ENCODE measurements around the gene EMSY.

The EMSY gene

DNA sequence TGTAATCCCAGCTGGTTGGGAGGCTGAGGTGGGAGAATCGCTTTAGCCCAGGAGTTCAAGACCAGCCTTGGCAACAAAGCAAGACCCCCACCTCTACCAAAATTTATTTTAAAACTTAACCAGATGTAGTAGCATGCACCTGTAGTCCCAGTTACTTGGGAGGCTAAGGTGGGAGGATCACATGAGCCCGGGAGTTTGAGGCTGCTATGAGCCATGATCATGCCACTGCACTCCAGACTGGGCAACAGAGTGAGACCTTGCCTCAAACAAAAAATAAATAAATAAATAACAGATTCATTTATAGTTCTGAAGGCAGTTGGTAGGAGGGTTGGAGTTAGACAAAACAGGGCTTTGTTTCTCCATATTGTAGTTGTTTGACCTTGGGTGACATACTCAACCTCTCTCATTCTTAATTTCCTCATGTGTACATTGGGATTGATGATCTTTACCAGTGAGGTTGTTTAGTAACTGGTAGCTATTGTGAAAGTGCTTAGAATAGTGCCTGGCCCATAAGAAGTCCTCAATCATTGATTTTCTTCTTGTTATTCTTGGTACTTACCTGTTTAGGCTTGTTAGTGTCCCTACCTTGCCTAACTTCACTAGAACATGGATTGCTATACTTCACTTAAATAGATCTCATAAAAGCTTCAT lies 79.1 kb downstream of the EMSY start:
- DNase-seq = no peak

- no peak for DNase-seq
Measured at GRCh38 chr11:76524461-76524860, 79.6 kb downstream of the EMSY start.

DNA sequence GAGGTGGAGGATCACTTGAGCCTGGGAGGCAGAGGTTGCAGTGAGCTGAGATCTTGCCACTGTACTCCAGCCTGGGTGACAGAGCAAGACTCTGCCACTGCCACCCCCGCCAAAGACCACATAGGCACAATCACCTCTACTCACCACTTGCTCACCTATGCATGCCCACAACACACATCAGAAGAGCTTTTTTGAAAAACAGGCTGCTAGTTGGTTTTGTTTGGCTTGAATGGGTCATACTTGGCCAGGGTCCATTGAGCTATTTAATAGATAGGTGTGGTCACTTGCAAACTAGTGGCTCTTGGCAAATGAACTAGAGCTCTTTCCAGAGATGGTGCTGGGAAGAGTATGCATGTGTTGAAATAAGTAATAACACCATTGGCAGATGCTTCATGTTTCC lies 80.1 kb downstream of the EMSY start:
- DNase-seq = no peak

- no peak for DNase-seq
Measured at GRCh38 chr11:76526878-76527277, 82.1 kb downstream of the EMSY start.

DNA sequence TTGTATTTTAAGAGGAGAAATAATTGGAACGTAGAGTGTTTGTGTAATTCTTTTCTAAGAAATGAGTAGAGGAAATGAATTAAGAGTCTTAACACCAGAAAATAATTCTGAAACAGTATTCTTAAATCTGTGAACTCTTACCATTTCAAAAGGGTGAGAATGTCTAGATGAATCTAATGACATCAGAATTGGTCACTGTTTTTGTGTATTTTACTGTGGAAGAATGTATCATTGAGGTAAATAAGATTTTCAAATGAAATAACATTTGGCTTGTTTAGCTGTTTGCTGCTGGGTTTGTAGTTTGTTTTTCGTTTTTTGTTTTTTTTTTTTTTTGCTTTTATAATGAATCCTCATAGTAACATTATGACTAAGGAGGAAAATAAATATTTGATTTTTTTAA lies 97.6 kb downstream of the EMSY start:
- no peak for DNase-seq

DNA sequence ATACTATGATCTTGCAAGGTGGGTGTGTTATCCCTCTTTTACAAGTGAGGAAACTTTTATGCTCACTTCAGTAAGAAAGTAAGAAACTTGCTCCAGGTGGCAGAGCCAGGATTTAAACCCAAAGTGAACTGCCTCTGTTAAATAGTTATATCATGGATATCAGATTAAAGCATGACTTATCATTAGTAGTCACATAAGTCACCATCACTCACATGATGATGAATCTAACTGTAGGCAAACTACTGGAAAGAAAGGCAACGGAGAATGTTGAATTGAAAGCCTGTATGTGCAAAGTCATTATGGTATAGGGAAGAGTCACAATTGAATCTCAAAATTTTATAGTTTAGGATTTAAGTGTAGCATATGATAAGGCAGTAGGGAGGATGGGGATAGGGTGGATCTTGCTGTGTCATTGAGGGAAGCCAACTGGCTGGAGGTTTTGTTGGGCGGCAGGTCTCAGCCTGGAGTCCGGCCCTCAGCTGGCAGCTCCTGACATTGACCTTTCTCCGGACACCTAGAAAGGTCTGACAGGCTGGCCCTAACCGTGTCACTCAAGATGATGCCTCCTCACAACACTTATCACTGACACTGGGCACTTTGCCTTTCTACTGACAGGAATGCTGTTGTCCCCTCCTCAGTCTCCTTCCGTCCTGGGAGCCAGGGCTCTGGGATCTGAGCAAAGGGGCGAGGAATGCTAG lies 98.3 kb downstream of the EMSY start:
- DNase-seq = no peak

DNA sequence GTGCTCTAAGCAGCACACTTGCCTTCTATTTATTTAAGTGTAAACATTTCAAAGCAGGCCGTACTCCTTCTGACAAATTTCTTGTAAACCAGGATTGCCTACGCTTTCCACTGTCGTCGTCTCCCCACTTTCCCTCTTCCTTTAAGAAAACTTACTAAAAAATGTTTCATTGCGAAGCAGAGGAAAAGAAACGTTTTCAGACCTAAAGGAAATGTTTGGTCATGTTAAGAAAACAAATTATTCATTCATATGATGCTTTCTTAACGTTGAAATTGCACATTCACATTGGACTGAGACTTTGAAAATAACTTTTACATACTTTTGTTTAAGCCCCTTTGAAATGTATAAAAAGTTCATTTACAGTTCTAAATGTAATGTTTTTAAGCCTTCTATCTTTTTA lies 106.0 kb downstream of the EMSY start:
- no peak for DNase-seq

DNA sequence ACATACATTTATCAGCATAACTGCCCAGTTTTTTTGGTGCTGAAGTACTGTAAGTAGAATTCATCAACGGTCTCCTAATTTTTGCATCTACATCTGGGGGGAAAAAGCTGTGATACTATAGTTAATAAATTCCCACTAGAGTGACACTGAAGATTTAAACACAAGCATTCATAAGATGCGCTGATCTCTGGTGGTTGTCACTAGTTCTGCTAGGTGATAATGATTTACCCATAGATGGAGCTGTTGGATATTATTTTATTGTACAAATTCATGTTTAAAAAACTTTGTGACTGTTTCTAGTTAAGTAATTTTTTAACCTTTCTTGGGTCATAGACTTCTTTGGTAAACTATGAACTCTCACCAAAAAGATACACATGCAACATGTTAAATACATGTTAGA lies 106.6 kb downstream of the EMSY start:
- no peak for DNase-seq

- DNase-seq = no peak
Measured at GRCh38 chr11:76552987-76553386, 108.2 kb downstream of the EMSY start.

DNA sequence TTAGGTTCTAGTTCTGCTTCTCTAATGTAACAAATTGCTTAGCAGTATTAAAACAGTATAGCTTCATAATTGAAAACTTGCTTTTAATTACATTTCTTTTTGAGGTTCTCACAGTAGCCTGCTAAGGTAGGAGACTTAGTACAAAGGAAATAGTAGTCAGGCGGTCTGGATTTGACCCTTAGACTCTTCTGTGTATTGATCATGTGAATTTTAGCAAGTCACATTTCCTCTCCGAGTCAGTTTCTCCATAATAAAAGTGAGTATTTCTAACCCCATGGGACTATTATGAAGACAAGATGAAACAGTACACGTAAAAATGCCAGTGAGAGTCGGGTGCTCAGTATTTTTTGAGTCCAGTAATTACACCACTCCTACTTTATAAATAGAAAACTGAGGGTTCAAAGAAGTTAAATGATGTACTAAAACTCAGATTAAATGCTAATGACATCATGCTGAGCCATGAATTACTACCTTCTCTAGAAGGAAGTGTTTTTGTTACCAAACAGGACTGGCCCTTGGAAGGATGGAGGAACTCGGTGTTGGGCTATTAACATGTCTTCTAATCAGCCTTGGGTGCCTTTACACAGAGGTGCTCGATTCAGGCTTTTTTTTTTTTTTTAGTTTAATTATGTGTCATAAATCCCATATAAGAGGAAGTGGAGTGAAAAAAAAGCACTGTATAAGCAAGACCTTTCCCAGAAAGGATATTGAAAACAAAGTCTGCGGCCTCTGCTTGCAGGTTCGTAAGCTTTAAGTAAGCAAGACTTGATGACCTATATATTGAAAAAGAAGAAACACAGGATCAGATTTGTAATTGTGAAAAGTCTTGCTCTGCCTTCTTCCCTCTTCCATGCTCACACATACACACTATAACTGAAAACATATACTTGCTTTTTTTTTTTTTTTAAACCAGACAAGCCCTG lies 109.0 kb downstream of the EMSY start:
- DNase-seq = no peak

GRCh38 chr11:76554767-76555166 lies 109.9 kb downstream of the EMSY start:
- DNase-seq = no peak

DNA sequence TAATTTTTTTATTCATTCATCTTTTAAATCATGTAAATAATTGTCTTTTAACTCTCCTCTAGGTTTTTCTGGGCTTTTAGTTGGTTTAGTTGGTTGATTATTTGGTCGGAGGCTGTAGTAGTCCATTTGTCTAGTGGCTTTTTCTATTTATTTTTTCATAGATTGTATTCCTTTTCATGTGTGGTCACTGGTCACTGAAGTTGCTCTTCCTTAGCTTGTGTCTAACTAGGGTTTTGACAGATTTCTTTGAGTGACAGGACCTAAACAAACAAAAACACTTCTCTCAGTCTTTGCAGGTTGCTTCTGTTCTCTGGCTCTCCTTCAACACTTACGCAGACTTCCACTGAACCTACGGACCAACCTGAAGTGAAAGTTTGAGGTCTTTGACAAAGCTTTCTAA lies 112.6 kb downstream of the EMSY start:
- no peak for DNase-seq

GRCh38 chr11:76558473-76558872 lies 113.7 kb downstream of the EMSY start:
- no peak for DNase-seq

DNA sequence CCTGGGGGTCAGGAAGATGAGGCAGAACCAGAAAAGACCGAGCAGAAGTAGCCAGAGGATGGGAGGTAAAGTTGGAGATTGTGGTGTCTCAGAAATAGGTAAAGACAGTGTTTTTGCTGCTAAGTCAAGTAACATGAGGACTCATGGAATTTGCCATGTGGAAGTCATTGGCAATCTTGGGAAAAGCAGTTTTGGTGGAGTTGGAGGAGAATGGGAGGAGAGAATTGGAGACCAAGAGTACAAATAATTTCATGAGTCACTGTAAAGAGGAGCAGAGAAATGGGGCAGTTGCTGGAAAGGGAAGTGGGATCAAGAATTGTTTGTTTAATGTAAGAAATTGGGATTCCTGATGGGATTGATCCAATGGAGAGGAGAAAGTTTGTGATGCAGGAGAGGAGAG lies 114.1 kb downstream of the EMSY start:
- no peak for DNase-seq

- no peak for DNase-seq
Measured at GRCh38 chr11:76559346-76559745, 114.5 kb downstream of the EMSY start.

DNA sequence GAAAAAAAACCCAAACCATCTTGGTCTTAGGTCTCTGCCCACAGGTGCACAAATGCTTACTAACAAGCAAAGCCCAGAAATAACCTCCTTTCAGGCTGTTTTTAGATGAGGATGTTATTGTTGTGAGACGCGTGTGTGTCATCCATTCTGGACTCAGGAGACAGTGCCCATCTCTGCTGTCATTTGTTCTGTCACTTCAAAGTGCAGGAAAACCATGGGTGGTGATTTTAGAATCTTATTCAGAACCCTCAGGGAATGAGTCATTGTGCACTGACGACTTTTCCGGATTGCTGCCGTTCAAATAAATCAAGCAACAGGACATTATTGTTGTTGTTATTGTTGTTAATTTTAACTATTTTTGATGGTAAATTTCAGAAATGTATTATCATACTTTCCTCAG lies 115.4 kb downstream of the EMSY start:
- DNase-seq = peak; percentile 23

GRCh38 chr11:76561245-76561644 lies 116.4 kb downstream of the EMSY start:
- no peak for DNase-seq

DNA sequence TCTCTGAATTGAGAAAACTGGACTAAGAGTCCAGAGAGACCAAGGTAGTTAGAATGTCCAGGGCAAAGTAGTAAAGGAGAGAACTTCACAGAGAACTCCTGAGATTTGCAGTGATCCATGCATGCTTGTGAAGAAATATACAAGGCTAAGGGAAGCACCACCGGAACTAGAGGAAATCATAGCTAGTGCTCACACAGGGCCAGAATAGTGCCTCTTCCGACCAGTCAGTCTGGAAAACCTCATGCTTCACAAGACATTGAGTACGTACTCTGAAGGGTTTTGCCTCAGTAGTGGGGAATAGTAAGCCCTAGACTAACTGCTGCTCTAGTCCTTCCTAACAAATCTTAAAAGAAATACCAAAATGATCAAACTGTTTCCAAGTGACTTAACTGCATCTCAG lies 117.7 kb downstream of the EMSY start:
- no peak for DNase-seq

DNA sequence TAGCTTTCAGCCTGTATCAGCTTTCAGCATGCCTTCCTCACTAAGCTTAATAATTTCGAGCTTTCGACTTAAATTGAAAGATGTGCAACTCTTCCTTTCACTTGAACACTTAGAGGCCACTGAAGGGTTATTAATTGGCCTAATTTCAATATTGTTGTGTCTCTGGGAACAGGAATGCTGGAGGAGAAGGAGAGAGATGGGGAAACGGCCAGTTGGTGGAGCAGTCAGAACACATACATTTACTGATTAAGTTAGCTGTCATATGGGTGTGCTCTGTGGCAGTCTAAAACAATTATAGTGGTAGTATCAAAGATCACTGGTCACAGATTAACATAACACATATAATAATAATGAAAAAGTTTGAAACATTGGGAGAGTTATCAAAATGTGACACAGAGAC lies 119.5 kb downstream of the EMSY start:
- DNase-seq = no peak

- DNase-seq = no peak
Measured at GRCh38 chr11:76566811-76567210, 122.0 kb downstream of the EMSY start.

GRCh38 chr11:76567261-76567660 lies 122.4 kb downstream of the EMSY start:
- no peak for DNase-seq

DNA sequence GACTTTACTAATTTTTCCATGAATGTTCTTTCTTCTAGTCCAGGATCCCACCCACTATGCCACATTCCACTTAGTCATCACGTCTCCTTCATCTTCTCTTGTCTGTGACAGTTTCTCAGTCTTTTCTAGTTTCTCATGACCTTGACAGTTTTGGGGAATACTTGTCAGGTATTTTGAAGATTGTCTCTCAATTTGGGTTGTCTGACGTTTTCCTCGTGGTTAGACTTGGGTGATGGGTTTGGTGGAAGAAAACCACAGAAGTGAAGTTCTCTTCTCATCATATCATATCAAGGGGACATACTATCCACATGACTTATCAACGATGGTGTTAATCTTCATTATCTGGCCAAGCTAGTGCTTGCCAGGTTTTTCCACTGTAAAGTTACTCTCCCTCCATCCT lies 123.3 kb downstream of the EMSY start:
- DNase-seq = no peak

DNA sequence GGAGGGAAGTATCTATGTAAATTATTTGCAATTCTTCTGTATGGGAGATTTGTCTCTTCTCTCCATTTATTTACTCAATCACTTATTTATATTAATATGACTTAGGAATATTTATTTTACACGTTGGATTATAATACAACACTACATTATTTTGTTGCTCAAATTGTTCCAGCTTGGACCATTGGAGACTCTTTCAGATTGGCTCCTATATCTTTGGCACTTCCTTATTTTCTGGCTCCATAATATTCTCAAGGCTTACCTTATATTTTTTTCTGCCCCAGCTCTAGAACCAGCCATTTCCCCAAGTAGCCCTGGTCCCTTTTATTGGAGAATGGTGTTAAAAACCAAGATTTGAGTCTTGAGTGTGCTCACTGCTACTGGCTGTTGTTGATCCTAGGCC lies 123.8 kb downstream of the EMSY start:
- DNase-seq = no peak

Data from CD4-positive, alpha-beta T cell treated with Interleukin-10 for 1 hour (primary cell).